HG03520 (cell line): ENCODE results near the gene S100A16.

Source experiments
- ATAC-seq: cut with Tn5 transposase; IDR thresholded peaks from one replicate; pipeline ENCODE4 v1.9.1; 2021; ENCODE audit warnings: mild to moderate bottlenecking, moderate library complexity; ENCODE audit not compliant: unreplicated experiment

Gene S100A16

GRCh38 chr1:153638261-153638660, 25.3 kb upstream of the S100A16 start:
- no peak for ATAC-seq

- ATAC-seq = no peak
These were observed 23.4 kb upstream of the S100A16 start for GRCh38 chr1:153636312-153636711.

GRCh38 chr1:153635872-153636271, 22.9 kb upstream of the S100A16 start:
- no peak for ATAC-seq

GRCh38 chr1:153633754-153634665, 21.1 kb upstream of the S100A16 start, which contains the start of gene CHTOP:
TSS of gene CHTOP (plus strand) at chr1:153634066. CDS start at chr1:153636589, 2,523 bp downstream.
- peak; percentile 81 for ATAC-seq

- ATAC-seq = peak; percentile 3
These were observed 20.3 kb upstream of the S100A16 start for GRCh38 chr1:153633161-153633753.

GRCh38 chr1:153631047-153632022, 18.4 kb upstream of the S100A16 start:
- no peak for ATAC-seq

GRCh38 chr1:153630384-153630783, 17.4 kb upstream of the S100A16 start:
- ATAC-seq = no peak

GRCh38 chr1:153629971-153630370, 17.0 kb upstream of the S100A16 start:
- no peak for ATAC-seq

- ATAC-seq = no peak
These were observed 16.4 kb upstream of the S100A16 start for GRCh38 chr1:153629343-153629665.

GRCh38 chr1:153628638-153629342, 15.9 kb upstream of the S100A16 start:
- no peak for ATAC-seq

GRCh38 chr1:153627715-153628626, 15.0 kb upstream of the S100A16 start, which contains the start of gene S100A1:
TSS of gene S100A1 (plus strand) at chr1:153628434. CDS start at chr1:153630522, 2,088 bp downstream.
- ATAC-seq = no peak

GRCh38 chr1:153626904-153627714, 14.2 kb upstream of the S100A16 start, which contains the start of gene S100A13:
TSS of gene S100A13 (minus strand) at chr1:153627505. CDS start at chr1:153626472, 1,033 bp downstream.
- no peak for ATAC-seq

- no peak for ATAC-seq
These were observed 13.6 kb upstream of the S100A16 start for GRCh38 chr1:153626477-153626903.

GRCh38 chr1:153624965-153625611, 12.2 kb upstream of the S100A16 start:
- ATAC-seq = no peak

GRCh38 chr1:153623101-153623500, 10.2 kb upstream of the S100A16 start:
- no peak for ATAC-seq

GRCh38 chr1:153619171-153619570, 6.2 kb upstream of the S100A16 start:
- ATAC-seq = no peak

GRCh38 chr1:153617663-153618062, 4.7 kb upstream of the S100A16 start:
- no peak for ATAC-seq

- ATAC-seq = no peak
These were observed 4.0 kb upstream of the S100A16 start for GRCh38 chr1:153616917-153617311.
